Activated CD4-positive, alpha-beta T cell treated with anti-CD3 and anti-CD28 coated beads, Interleukin-2, amount 50 U/mL, for 48 hours (primary cell): Measurements from ENCODE around the gene DYNLT4.
"Not testable (repeated sequence)": the region's sequence is repeated elsewhere in the genome, so short reads cannot be mapped to it uniquely, and the experiment has no call there.

Experiments
- DNase-seq, 2 experiments: peaks; one replicate each; pipeline ENCODE4 v3.0.0-alpha.2; 2020

The DYNLT4 gene

GRCh38 chr1:44828003-44828651 is 21.0 kb upstream of the DYNLT4 start:
- DNase-seq = no peak

- no peak for DNase-seq
These were observed 20.2 kb upstream of the DYNLT4 start for GRCh38 chr1:44827197-44828002.

- DNase-seq = no peak
These were observed 19.4 kb upstream of the DYNLT4 start for GRCh38 chr1:44826375-44827196.

- not testable (repeated sequence) for DNase-seq
These were observed 17.2 kb upstream of the DYNLT4 start for GRCh38 chr1:44824392-44824791.

- DNase-seq = no peak
These were observed 15.9 kb upstream of the DYNLT4 start for GRCh38 chr1:44822981-44823451.

- no peak for DNase-seq
These were observed 15.1 kb upstream of the DYNLT4 start for GRCh38 chr1:44822131-44822701.

GRCh38 chr1:44821240-44821715 is 14.1 kb upstream of the DYNLT4 start:
- no peak for DNase-seq

- DNase-seq = no peak
These were observed 13.4 kb upstream of the DYNLT4 start for GRCh38 chr1:44820328-44821239.

- peak; percentile 82 to 90 for DNase-seq
These were observed 12.6 kb upstream of the DYNLT4 start for GRCh38 chr1:44819608-44820327.

- no peak for DNase-seq
These were observed 12.1 kb upstream of the DYNLT4 start for GRCh38 chr1:44819196-44819607.

- DNase-seq = no peak
These were observed 10.8 kb upstream of the DYNLT4 start for GRCh38 chr1:44817771-44818495.

GRCh38 chr1:44817307-44817706 is 10.2 kb upstream of the DYNLT4 start:
- no peak for DNase-seq

- DNase-seq = not testable (repeated sequence)
These were observed 8.8 kb upstream of the DYNLT4 start for GRCh38 chr1:44815926-44816325.

GRCh38 chr1:44812822-44813543 is 5.8 kb upstream of the DYNLT4 start:
- DNase-seq = peak in 1 of 2 experiments; percentile 9

GRCh38 chr1:44811234-44811633 is 4.1 kb upstream of the DYNLT4 start:
- no peak for DNase-seq

- DNase-seq = not testable (repeated sequence)
These were observed 3.6 kb upstream of the DYNLT4 start for GRCh38 chr1:44810762-44811105.

GRCh38 chr1:44810101-44810761 is 3.1 kb upstream of the DYNLT4 start:
- peak; percentile 58 to 67 for DNase-seq

- peak; percentile 88 to 93 for DNase-seq
These were observed 2.1 kb upstream of the DYNLT4 start for GRCh38 chr1:44808938-44809917.
